HG02938 (cell line): ENCODE results near the gene RANGRF.

Experiments
- ATAC-seq: cut with Tn5 transposase; IDR thresholded peaks from one replicate; pipeline ENCODE4 v1.9.1; 2021; ENCODE audit warnings: mild to moderate bottlenecking, moderate library complexity; ENCODE audit not compliant: unreplicated experiment

Gene RANGRF

GRCh38 chr17:8312726-8313600, 24.5 kb downstream of the RANGRF start:
- ATAC-seq = no peak

- ATAC-seq = no peak
Measured at GRCh38 chr17:8314797-8315763, 26.6 kb downstream of the RANGRF start.

- no peak for ATAC-seq
Measured at GRCh38 chr17:8315764-8316217, 27.3 kb downstream of the RANGRF start.

- no peak for ATAC-seq
Measured at GRCh38 chr17:8318010-8318935, 29.8 kb downstream of the RANGRF start.

GRCh38 chr17:8320262-8320661, 31.8 kb downstream of the RANGRF start:
- no peak for ATAC-seq

GRCh38 chr17:8320990-8321389, 32.5 kb downstream of the RANGRF start:
- ATAC-seq = no peak

GRCh38 chr17:8322061-8322460, 33.6 kb downstream of the RANGRF start:
- ATAC-seq = no peak

- no peak for ATAC-seq
Measured at GRCh38 chr17:8324132-8324531, 35.7 kb downstream of the RANGRF start.

- no peak for ATAC-seq
Measured at GRCh38 chr17:8324923-8325322, 36.5 kb downstream of the RANGRF start.

GRCh38 chr17:8326511-8327302, 38.2 kb downstream of the RANGRF start:
- no peak for ATAC-seq

GRCh38 chr17:8327303-8327649, 38.8 kb downstream of the RANGRF start:
- ATAC-seq = no peak

GRCh38 chr17:8332128-8332527, 43.7 kb downstream of the RANGRF start:
- ATAC-seq = no peak

GRCh38 chr17:8332688-8333087, 44.2 kb downstream of the RANGRF start:
- no peak for ATAC-seq

- ATAC-seq = no peak
Measured at GRCh38 chr17:8333281-8333680, 44.8 kb downstream of the RANGRF start.

GRCh38 chr17:8337802-8338752, 49.6 kb downstream of the RANGRF start:
- ATAC-seq = no peak

- ATAC-seq = no peak
Measured at GRCh38 chr17:8338753-8339140, 50.3 kb downstream of the RANGRF start.

GRCh38 chr17:8339540-8339939, 51.1 kb downstream of the RANGRF start, which contains the start of gene ODF4:
ODF4 (plus strand) TSS chr17:8339840; CDS start chr17:8340052, 212 bp downstream.
- no peak for ATAC-seq
